Stimulated activated CD4-positive, alpha-beta T cell treated with anti-CD3 and anti-CD28 coated beads, Interleukin-15, amount 100 ng/mL, for 24 hours (primary cell): Measurements from ENCODE around the gene IL17D.
A peak's percentile ranks its signal among the peaks of the same experiment; 100 is the strongest.
"Not testable (repeated sequence)": the region's sequence is repeated elsewhere in the genome, so short reads cannot be mapped to it uniquely, and the experiment has no call there.

Source experiments
- DNase-seq: peaks from one replicate; pipeline ENCODE4 v3.0.0-alpha.2; 2020

The IL17D gene

GRCh38 chr13:20721058-20721453, 17.6 kb downstream of the IL17D start:
- DNase-seq = no peak

DNA sequence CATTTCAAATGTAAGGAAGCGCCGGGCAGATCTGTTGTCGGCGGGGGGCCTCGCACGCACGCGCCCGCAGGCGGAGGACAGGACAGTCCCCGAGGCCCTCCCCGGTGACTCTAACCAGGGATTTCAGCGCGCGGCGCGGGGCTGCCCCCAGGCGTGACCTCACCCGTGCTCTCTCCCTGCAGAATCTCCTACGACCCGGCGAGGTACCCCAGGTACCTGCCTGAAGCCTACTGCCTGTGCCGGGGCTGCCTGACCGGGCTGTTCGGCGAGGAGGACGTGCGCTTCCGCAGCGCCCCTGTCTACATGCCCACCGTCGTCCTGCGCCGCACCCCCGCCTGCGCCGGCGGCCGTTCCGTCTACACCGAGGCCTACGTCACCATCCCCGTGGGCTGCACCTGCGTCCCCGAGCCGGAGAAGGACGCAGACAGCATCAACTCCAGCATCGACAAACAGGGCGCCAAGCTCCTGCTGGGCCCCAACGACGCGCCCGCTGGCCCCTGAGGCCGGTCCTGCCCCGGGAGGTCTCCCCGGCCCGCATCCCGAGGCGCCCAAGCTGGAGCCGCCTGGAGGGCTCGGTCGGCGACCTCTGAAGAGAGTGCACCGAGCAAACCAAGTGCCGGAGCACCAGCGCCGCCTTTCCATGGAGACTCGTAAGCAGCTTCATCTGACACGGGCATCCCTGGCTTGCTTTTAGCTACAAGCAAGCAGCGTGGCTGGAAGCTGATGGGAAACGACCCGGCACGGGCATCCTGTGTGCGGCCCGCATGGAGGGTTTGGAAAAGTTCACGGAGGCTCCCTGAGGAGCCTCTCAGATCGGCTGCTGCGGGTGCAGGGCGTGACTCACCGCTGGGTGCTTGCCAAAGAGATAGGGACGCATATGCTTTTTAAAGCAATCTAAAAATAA, 18.2 kb downstream of the IL17D start:
- peak; percentile 40 for DNase-seq

- no peak for DNase-seq
Observed at GRCh38 chr13:20727856-20728255, 24.4 kb downstream of the IL17D start.

DNA sequence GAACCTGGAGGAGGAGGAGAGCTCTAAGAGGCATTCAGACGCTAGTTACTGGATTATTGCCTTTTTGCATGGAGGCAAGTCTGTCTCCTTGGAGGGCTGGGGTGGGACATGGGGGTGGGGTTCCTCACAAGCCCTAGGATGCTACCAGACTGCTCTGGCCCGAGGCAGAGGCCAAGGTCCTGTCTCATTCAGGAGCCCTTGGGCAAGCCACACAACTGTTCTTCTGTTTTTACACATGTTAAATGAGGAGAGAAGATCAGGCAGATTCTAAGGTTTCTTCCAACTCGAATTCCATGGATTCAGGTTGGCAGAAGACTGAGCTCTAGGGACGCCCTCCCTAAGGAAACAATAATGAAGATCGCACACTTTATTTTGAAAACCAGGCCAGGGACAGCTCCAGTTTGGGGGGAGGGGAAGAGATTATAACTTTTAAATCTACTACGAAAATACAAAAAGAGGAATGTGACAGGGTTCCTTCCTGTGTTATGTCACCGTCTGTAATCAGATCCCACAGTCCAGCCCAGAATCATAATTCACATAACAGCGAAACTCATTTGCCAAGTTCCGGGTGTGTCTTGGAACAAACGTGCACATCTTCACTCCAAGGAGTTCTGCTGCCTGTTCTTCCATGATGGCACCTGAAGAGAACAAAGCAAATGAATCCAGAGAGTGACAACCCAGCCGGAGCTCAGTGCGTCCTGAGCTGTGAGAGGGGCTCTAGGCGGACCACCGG, 25.2 kb downstream of the IL17D start:
- DNase-seq = no peak

GRCh38 chr13:20729633-20730585, 26.4 kb downstream of the IL17D start:
- no peak for DNase-seq

DNA sequence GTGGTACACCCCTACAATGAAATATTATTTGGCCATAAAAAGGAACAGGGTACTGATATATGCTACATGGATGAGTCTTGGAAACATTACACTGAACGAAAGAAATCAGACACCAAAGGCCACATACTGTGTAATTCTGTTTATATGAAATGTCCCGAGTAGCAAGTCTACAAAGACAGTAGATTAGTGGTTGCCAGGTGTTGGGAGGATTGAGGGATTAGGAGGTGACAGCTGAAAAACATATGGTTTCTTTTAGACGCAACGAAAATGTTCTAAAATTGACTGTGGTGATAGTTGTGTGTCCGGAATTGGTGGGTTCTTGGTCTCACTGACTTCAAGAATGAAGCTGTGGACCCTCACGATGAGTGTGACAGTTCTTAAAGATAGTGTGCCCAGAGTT, 35.1 kb downstream of the IL17D start:
- no peak for DNase-seq

DNA sequence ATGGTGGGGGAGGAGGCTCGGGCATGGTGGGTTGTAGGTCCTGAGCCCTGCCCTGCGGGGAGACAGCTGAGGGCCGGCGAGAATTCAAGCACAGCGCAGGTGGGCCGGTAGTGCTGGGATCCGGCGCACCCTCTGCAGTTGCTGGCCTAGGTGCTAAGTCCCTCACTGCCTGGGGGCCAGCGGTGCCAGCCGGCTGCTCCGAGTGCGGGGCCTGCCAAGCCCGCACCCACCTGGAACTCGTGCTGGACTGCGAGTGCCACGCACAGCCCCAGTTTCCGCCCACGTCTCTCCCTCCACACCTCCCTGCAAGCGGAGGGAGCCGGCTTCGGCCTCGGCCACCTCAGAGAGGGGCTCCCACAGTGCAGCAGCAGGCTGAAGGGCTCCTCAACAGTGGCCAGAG, 36.5 kb downstream of the IL17D start:
- DNase-seq = no peak

GRCh38 chr13:20743830-20744404, 40.4 kb downstream of the IL17D start:
- DNase-seq = not testable (repeated sequence)

DNA sequence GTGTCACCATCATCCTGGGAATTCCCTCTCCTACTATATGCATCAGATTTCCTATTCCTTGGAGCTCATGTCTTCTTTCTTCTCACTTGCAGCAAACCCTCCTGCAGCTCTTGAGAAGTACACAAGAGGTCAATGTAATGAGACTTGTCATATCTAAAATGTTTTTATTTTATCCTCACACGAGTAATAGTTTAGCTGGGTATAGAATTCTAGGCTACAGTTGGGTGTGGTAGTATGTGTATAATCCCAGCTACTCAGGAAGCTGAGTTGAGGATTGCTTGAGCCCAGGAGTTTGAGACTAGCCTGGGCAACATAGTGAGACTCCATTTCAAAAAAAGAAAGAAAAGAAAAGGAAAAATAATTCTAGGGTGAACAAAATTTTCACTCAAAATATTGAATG, 45.9 kb downstream of the IL17D start:
- no peak for DNase-seq

DNA sequence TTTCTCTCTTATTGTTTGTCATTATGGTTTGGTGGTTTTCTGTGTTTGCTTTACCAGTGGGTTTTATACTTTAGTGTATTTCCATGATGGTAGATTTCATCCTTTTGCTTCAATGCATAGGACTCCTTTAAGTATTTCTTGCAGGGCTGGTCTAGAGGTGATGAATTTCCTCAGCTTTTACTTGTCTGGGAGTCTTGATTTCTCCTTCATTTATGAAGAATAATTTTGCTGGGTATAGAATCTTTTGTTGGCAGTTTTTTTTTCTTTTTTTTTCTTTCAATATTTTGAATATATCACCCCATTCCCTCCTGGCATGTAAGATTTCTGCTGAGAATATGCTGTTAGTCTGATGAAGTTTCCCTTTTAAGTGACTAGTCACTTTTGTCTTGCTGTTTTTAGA, 50.5 kb downstream of the IL17D start:
- no peak for DNase-seq

- no peak for DNase-seq
Observed at GRCh38 chr13:20760872-20761271, 57.4 kb downstream of the IL17D start.

GRCh38 chr13:20767309-20767943, 63.9 kb downstream of the IL17D start:
- DNase-seq = no peak

GRCh38 chr13:20769091-20769490, 65.6 kb downstream of the IL17D start:
- no peak for DNase-seq

DNA sequence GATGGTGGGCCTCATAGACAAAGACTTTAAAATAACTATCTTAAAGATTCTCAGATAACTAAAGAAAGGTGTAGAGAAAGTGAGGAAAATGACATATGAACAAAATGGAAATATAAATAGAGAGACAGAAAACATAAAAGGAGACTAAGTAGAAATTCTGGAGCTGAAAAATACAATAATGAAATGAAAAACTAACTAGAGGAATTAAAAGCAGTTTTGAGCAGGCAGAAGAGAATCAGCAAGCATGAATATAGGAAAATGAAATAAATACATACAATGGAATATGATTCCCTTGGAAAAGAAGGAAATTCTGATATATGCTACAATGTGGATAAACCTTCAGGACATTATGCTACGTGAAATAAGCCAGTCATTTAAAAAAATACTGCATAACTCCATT, 66.3 kb downstream of the IL17D start:
- DNase-seq = no peak
